SK-N-SH (cell line): Measurements from ENCODE around the gene AGBL4. TPM values are rescaled to one million over a fixed set of nuclear protein-coding genes. Genes with fewer than 3 reads are reported as not detected.
"Not testable (repeated sequence)": the region's sequence is repeated elsewhere in the genome, so short reads cannot be mapped to it uniquely, and the experiment has no call there.

Experiments used
- CTCF ChIA-PET: fragments of 300-600, 350-600 bp; formaldehyde crosslinking; extraction: SDS; loops from one replicate; lab custom pipeline; 2021; lab: Yijun Ruan, JAX
- POLR2A ChIA-PET: fragments of 350-600 bp; sonication (Branson Sonifier 250); formaldehyde crosslinking; extraction: SDS; loops from one replicate; lab custom pipeline; 2020; ENCODE audit warnings: antibody characterized with exemption, inconsistent platforms; lab: Yijun Ruan, JAX
- DNase-seq: peaks from one replicate; pipeline ENCODE4 v3.0.0; 2012
- H2AFZ ChIP-seq: fragments of 200-600 bp; sonication (generic); 2 replicates; pipeline ENCODE4 v1.8.1; 2016; ENCODE audit warnings: antibody characterized with exemption, mild to moderate bottlenecking, low read depth
- H3F3A ChIP-seq: fragments of 200-600 bp; sonication (generic); replicated peaks from 2 replicates; pipeline ENCODE3; 2016; ENCODE audit warnings: antibody characterized with exemption, mild to moderate bottlenecking; ENCODE audit not compliant: insufficient read depth
- H3K27ac ChIP-seq, 2 experiments: fragments of 200-500 bp in 1 of 2; fragments of 200-600 bp in 1 of 2; sonication (Bioruptor generic) in 1 of 2; sonication (generic), shearing (Covaris generic) in 1 of 2; 2 replicates each; pipeline versions ENCODE4 v1.5.1 to v1.6.1; 2014 to 2016; ENCODE audit warnings: low read depth in 2 of 2, inconsistent platforms in 1 of 2, low read length in 1 of 2, mild to moderate bottlenecking in 1 of 2, mixed read lengths in 1 of 2
- H3K27me3 ChIP-seq: fragments of 200-600 bp; sonication (generic), shearing (Covaris generic); 2 replicates; pipeline ENCODE4 v1.6.1; 2016; ENCODE audit warnings: mixed run types; ENCODE audit not compliant: insufficient read depth
- H3K36me3 ChIP-seq, 2 experiments: fragments of 200-500 bp in 1 of 2; fragments of 200-600 bp in 1 of 2; sonication (Bioruptor generic) in 1 of 2; sonication (generic) in 1 of 2; replicated peaks in 1 of 2; 2 replicates each; pipeline versions ENCODE3 to v1.5.1; 2014 to 2016; ENCODE audit warnings: low read length in 1 of 2, mild to moderate bottlenecking in 1 of 2; ENCODE audit not compliant: insufficient read depth in 2 of 2, control insufficient read depth in 1 of 2
- H3K4me1 ChIP-seq, 2 experiments: fragments of 200-500 bp in 1 of 2; fragments of 200-600 bp in 1 of 2; sonication (Bioruptor generic) in 1 of 2; sonication (generic), shearing (Covaris generic) in 1 of 2; 2 replicates each; pipeline versions ENCODE4 v1.5.1 to v1.6.1; 2014 to 2016; ENCODE audit warnings: low read depth in 1 of 2, low read length in 1 of 2, mixed run types in 1 of 2; ENCODE audit not compliant: insufficient read depth in 2 of 2, control insufficient read depth in 1 of 2
- H3K4me2 ChIP-seq: fragments of 200-600 bp; sonication (generic), shearing (Covaris generic); 2 replicates; pipeline ENCODE4 v1.6.1; 2017; ENCODE audit warnings: mixed run types
- H3K4me3 ChIP-seq, 2 experiments: fragments of 200-500 bp in 1 of 2; fragments of 200-600 bp in 1 of 2; sonication (Bioruptor generic) in 1 of 2; sonication (generic), shearing (Covaris generic) in 1 of 2; 2 replicates each; pipeline versions ENCODE4 v1.5.1 to v1.8.1; 2014 to 2016; ENCODE audit warnings: low read depth in 2 of 2, inconsistent platforms in 1 of 2, low read length in 1 of 2, mild to moderate bottlenecking in 1 of 2, mixed read lengths in 1 of 2, moderate library complexity in 1 of 2
- H3K79me2 ChIP-seq: fragments of 200-600 bp; sonication (generic); 2 replicates; pipeline ENCODE4 v1.8.1; 2017; ENCODE audit warnings: mild to moderate bottlenecking; ENCODE audit not compliant: insufficient read depth
- H3K9ac ChIP-seq: fragments of 200-600 bp; sonication (generic); 2 replicates; pipeline ENCODE4 v1.6.1; 2017; ENCODE audit warnings: mixed run types
- H3K9me2 ChIP-seq: fragments of 200-600 bp; sonication (generic); 2 replicates; pipeline ENCODE4 v1.6.1; 2017; ENCODE audit warnings: mixed run types
- H3K9me3 ChIP-seq: fragments of 200-600 bp; sonication (generic); 2 replicates; pipeline ENCODE4 v1.6.1; 2017; ENCODE audit warnings: mixed run types, mild to moderate bottlenecking, moderate library complexity
- H4K20me1 ChIP-seq: fragments of 200-600 bp; sonication (generic); 2 replicates; pipeline ENCODE4 v1.6.1; 2017; ENCODE audit warnings: mild to moderate bottlenecking, mixed run types; ENCODE audit not compliant: insufficient read depth
- FOSL2 ChIP-seq: IDR thresholded peaks from 2 replicates; pipeline ENCODE4 v1.4.0; 2012; ENCODE audit warnings: low read depth, mild to moderate bottlenecking, moderate library complexity, borderline replicate concordance
- FOXM1 ChIP-seq: IDR thresholded peaks from 2 replicates; pipeline ENCODE4 v1.4.0; 2012; ENCODE audit warnings: low read depth, mild to moderate bottlenecking
- GATA2 ChIP-seq: sonication (generic); formaldehyde crosslinking; IDR thresholded peaks from 2 replicates; pipeline ENCODE4 v1.5.0; 2020; ENCODE audit warnings: mild to moderate bottlenecking, missing genetic modification reagents
- JUND ChIP-seq: IDR thresholded peaks from 2 replicates; pipeline ENCODE4 v1.4.0; 2012
- MEF2A ChIP-seq: IDR thresholded peaks from 2 replicates; pipeline ENCODE4 v1.4.0; 2012; ENCODE audit warnings: low read depth, borderline replicate concordance
- NFIC ChIP-seq: IDR thresholded peaks from 2 replicates; pipeline ENCODE4 v1.4.0; 2012; ENCODE audit warnings: borderline replicate concordance
- RCOR1 ChIP-seq: fragments of 150-350 bp; IDR thresholded peaks from 2 replicates; pipeline ENCODE4 v1.6.1; 2017; ENCODE audit warnings: antibody characterized with exemption, low read length
- SIN3A ChIP-seq: IDR thresholded peaks from 2 replicates; pipeline ENCODE4 v1.6.1; 2012; ENCODE audit warnings: low read depth, mild to moderate bottlenecking, low read length, moderate library complexity, borderline replicate concordance
- SMC3 ChIP-seq: IDR thresholded peaks from 2 replicates; pipeline ENCODE4 v1.6.1; 2012; ENCODE audit warnings: low read depth, low read length, improper control_type of control experiment
- TAF1 ChIP-seq: IDR thresholded peaks from 2 replicates; pipeline ENCODE4 v1.6.1; 2012; ENCODE audit warnings: low read depth, mild to moderate bottlenecking, low read length, moderate library complexity, borderline replicate concordance
- TEAD4 ChIP-seq: IDR thresholded peaks from 2 replicates; pipeline ENCODE4 v1.4.0; 2012; ENCODE audit warnings: mild to moderate bottlenecking, borderline replicate concordance; ENCODE audit not compliant: insufficient read depth
- YY1 ChIP-seq: IDR thresholded peaks from 2 replicates; pipeline ENCODE4 v1.4.0; 2012; ENCODE audit warnings: low read depth, mild to moderate bottlenecking
- WGBS: methylation state at CpG from one replicate; pipeline ENCODE4 v1.1.6; 2017; ENCODE audit warnings: low lambda C conversion rate; 5-methylcytosine and 5-hydroxymethylcytosine counted together
- polyA plus RNA-seq, 3 experiments: library from polyadenylated mRNA; depleted of rRNA; stranded (reverse); fragments of >200 nt; gene quantifications; 2 replicates each; pipeline ENCODE4 v1.2.3, GENCODE V29; 2012
- TF ChIP-seq, protein P1 (sequence below): IDR thresholded peaks from 2 replicates; pipeline ENCODE4; 2012
- TF ChIP-seq, protein P2 (sequence below): IDR thresholded peaks from 2 replicates; pipeline ENCODE4 v1.4.0; 2012; ENCODE audit warnings: low read depth, borderline replicate concordance
- TF ChIP-seq, protein P3 (sequence below): fragments of 150-350 bp; IDR thresholded peaks from 2 replicates; pipeline ENCODE4 v1.6.1; 2017; ENCODE audit warnings: antibody characterized with exemption, low read length, low read depth, borderline replicate concordance
- TF ChIP-seq, protein P4 (sequence below): fragments of 150-350 bp; IDR thresholded peaks from 2 replicates; pipeline ENCODE4 v1.6.1; 2016; ENCODE audit warnings: mild to moderate bottlenecking, low read depth, low read length

AGBL4 gene
- polyA plus RNA-seq, 1 of the 3 experiments (the other 2 are of a cell fraction): 0.07 TPM

DNA sequence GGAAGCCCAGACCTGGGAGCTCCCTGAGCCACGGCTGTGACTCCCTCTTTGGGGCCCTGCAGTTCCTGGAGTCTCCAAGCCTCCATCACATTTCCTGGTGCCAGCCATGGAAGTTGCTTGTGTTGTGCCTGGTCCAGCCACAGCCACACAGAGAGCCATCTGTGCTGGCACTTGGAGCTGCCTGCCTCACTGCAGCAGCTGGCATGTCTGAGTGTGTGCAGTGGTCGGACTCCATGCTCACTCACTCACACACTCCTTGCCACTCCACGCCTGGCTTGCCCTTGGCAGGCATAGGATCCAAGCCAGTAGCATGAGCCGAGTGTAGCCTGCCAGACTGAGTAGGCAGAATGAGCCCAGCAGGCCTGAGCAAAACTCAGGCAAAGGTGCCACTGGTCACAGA, 730.7 kb downstream of the AGBL4 start:
- ChIA-PET CTCF (no interaction called here), POLR2A (no interaction called here)
- H3K9me2 ChIP-seq: no peaks in the 10 kb centered on the region

DNA sequence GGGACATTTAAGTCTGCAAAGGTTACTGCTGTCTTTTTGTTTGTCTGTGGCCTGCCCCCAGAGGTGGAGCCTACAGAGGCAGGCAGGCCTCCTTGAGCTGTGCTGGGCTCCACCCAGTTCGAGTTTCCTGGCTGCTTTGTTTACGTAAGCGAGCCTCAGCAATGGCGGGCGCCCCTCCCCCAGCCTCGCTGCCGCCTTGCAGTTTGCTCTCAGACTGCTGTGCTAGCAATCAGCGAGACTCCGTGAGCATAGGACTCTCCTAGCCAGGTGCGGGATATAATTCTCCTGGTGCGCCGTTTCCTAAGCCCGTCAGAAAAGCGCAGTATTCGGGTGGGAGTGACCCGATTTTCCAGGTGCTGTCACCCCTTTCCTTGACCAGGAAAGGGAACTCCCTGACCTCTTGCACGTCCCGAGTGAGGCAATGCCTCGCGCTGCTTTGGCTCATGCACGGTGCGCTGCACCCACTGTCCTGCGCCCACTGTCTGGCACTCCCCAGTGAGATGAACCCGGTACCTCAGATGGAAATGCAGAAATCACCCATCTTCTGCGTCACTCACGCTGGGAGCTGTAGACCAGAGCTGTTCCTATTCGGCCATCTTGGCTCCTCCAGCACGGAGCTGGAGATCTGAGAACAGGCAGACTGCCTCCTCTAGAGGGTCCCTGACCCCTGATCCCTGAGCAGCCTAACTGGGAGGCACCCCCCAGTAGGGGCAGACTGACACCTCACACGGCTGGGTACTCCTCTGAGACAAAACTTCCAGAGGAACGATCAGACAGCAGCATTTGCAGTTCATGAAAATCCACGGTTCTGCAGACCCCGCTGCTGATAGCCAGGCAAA, 766.3 kb downstream of the AGBL4 start:
- H3K9me2 ChIP-seq, H2AFZ ChIP-seq, H3K9me3 ChIP-seq, H3K27me3 ChIP-seq, H3K36me3 ChIP-seq, CTCF ChIA-PET, H3K9ac ChIP-seq, H4K20me1 ChIP-seq, H3K4me2 ChIP-seq, POLR2A ChIA-PET, H3K4me1 ChIP-seq, H3F3A ChIP-seq, H3K79me2 ChIP-seq, DNase-seq, H3K4me3 ChIP-seq, H3K27ac ChIP-seq: not testable (repeated sequence)
- WGBS: 88% methylated on average over 26 of the region's 32 CpGs

More for the DNA sequence above, 730.7 kb downstream of the AGBL4 start:
- Histone ChIP-seq H3K4me2 (no peak overlapping the region), H3K27ac (no peak overlapping the region), H3K79me2 (no peaks in the 10 kb centered on the region), H3K4me3 (no peak overlapping the region), H3K36me3 (no peaks in the 10 kb centered on the region), H3K9me3 (0 out of 2 replicates have a peak, but pooled peaks cover 4% of the 10 kb centered on the region), H4K20me1 (no peaks in the 10 kb centered on the region), H2AFZ (no peak overlapping the region), H3F3A (no peaks in the 10 kb centered on the region), H3K4me1 (peaks cover 0 to 4% of the 10 kb centered on the region in 2 experiments; a peak in 1 of 4 replicates), H3K27me3 (no peaks in the 10 kb centered on the region), H3K9ac (no peak overlapping the region)
- DNase-seq: no peak
- TF ChIP-seq YY1 (no peak), RCOR1 (no peak), TAF1 (no peak), NFIC (no peak), FOSL2 (no peak), SIN3A (no peak), JUND (no peak), MEF2A (no peak), TEAD4 (no peak), GATA2 (CRISPR knock-in tag) (no peak), SMC3 (no peak), FOXM1 (no peak)
- TF ChIP-seq, protein P1, sequence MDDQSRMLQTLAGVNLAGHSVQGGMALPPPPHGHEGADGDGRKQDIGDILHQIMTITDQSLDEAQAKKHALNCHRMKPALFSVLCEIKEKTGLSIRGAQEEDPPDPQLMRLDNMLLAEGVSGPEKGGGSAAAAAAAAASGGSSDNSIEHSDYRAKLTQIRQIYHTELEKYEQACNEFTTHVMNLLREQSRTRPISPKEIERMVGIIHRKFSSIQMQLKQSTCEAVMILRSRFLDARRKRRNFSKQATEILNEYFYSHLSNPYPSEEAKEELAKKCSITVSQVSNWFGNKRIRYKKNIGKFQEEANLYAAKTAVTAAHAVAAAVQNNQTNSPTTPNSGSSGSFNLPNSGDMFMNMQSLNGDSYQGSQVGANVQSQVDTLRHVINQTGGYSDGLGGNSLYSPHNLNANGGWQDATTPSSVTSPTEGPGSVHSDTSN: no peak
- TF ChIP-seq, protein P2, sequence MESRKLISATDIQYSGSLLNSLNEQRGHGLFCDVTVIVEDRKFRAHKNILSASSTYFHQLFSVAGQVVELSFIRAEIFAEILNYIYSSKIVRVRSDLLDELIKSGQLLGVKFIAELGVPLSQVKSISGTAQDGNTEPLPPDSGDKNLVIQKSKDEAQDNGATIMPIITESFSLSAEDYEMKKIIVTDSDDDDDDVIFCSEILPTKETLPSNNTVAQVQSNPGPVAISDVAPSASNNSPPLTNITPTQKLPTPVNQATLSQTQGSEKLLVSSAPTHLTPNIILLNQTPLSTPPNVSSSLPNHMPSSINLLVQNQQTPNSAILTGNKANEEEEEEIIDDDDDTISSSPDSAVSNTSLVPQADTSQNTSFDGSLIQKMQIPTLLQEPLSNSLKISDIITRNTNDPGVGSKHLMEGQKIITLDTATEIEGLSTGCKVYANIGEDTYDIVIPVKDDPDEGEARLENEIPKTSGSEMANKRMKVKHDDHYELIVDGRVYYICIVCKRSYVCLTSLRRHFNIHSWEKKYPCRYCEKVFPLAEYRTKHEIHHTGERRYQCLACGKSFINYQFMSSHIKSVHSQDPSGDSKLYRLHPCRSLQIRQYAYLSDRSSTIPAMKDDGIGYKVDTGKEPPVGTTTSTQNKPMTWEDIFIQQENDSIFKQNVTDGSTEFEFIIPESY: no peak
- TF ChIP-seq, protein P3, sequence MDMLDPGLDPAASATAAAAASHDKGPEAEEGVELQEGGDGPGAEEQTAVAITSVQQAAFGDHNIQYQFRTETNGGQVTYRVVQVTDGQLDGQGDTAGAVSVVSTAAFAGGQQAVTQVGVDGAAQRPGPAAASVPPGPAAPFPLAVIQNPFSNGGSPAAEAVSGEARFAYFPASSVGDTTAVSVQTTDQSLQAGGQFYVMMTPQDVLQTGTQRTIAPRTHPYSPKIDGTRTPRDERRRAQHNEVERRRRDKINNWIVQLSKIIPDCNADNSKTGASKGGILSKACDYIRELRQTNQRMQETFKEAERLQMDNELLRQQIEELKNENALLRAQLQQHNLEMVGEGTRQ: no peak
- TF ChIP-seq, protein P4, sequence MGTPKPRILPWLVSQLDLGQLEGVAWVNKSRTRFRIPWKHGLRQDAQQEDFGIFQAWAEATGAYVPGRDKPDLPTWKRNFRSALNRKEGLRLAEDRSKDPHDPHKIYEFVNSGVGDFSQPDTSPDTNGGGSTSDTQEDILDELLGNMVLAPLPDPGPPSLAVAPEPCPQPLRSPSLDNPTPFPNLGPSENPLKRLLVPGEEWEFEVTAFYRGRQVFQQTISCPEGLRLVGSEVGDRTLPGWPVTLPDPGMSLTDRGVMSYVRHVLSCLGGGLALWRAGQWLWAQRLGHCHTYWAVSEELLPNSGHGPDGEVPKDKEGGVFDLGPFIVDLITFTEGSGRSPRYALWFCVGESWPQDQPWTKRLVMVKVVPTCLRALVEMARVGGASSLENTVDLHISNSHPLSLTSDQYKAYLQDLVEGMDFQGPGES: no peak
- WGBS: 21% methylated on average over 4 of the region's 4 CpGs
